A549 (cell line): ENCODE results near the gene PIKFYVE. TPM values are rescaled to one million over a fixed set of nuclear protein-coding genes. Genes with fewer than 3 reads are reported as not detected.

Source experiments
- ATAC-seq, 2 experiments: fragments of 200-7000 bp in 1 of 2; fragments of >200 bp in 1 of 2; cut with Nextera tagmentation in 1 of 2; cut with Tn5 transposase in 1 of 2; 3 replicates each; pipeline versions ENCODE4 v1.8.0 to v1.9.1; 2018 to 2020; ENCODE audit warnings: mild to moderate bottlenecking in 1 of 2, moderate library complexity in 1 of 2
- CTCF ChIA-PET: fragments of 300-600 bp; sonication (Branson Sonifier 250); formaldehyde crosslinking; extraction: SDS; loops from one replicate; lab custom pipeline; 2021; ENCODE audit warnings: antibody characterized with exemption, inconsistent platforms; lab: Yijun Ruan, JAX
- POLR2A ChIA-PET: fragments of 350-600 bp; formaldehyde crosslinking; extraction: SDS; loops from one replicate; lab custom pipeline; 2021; ENCODE audit warnings: antibody characterized with exemption, inconsistent platforms; lab: Yijun Ruan, JAX
- DNase-seq, 2 experiments: peaks; one replicate each; pipeline versions ENCODE4 v3.0.0 to v3.0.0-alpha.2; 2011 to 2016; ENCODE audit warnings: low read depth in 1 of 2, low spot score in 1 of 2
- FAIRE-seq: peaks from 2 replicates; lab custom pipeline; 2011; peaks lifted over from hg19 to GRCh38; lab: Jason Lieb, UNC
- H3K27ac ChIP-seq, 2 experiments: fragments of >200 bp; sonication (Bioruptor Twin); formaldehyde crosslinking; 3 replicates each; pipeline ENCODE4 v1.5.1; 2016 to 2017
- H3K4me1 ChIP-seq: fragments of >200 bp; sonication (Bioruptor Twin); formaldehyde crosslinking; 3 replicates; pipeline ENCODE4 v1.6.1; 2016
- H3K4me2 ChIP-seq: fragments of >200 bp; sonication (Bioruptor Twin); formaldehyde crosslinking; 3 replicates; pipeline ENCODE4 v1.6.1; 2016
- H3K4me3 ChIP-seq: fragments of >200 bp; sonication (Bioruptor Twin); formaldehyde crosslinking; 3 replicates; pipeline ENCODE4 v1.5.1; 2016
- H3K9me3 ChIP-seq: fragments of >200 bp; sonication (Bioruptor Twin); formaldehyde crosslinking; 3 replicates; pipeline ENCODE4 v1.6.1; 2016
- BHLHE40 ChIP-seq: IDR thresholded peaks from 2 replicates; pipeline ENCODE4 v1.6.1; 2012; ENCODE audit warnings: low read depth, low read length, inconsistent platforms
- CBX2 ChIP-seq: fragments of 200-600 bp; sonication (generic); IDR thresholded peaks from 2 replicates; pipeline ENCODE4 v1.6.1; 2016; ENCODE audit warnings: low read depth, mild to moderate bottlenecking, borderline replicate concordance
- CEBPB ChIP-seq, 2 experiments: fragments of >200 bp in 1 of 2; sonication (Bioruptor Twin) in 1 of 2; formaldehyde crosslinking in 1 of 2; IDR thresholded peaks; 2 replicates each; pipeline ENCODE4 v1.6.1; 2012 to 2016
- CHD4 ChIP-seq: fragments of 200-600 bp; sonication (generic); IDR thresholded peaks from 2 replicates; pipeline ENCODE4 v1.6.1; 2016; ENCODE audit warnings: antibody characterized with exemption, mild to moderate bottlenecking, borderline replicate concordance
- CTCF ChIP-seq: fragments of >200 bp; sonication (Bioruptor Twin); formaldehyde crosslinking; IDR thresholded peaks from 3 replicates; pipeline ENCODE4 v1.5.1; 2016
- EHMT2 ChIP-seq: fragments of 200-600 bp; sonication (generic); IDR thresholded peaks from 2 replicates; pipeline ENCODE4 v1.6.1; 2016; ENCODE audit warnings: antibody characterized with exemption, low read depth, mild to moderate bottlenecking, moderate library complexity
- ESRRA ChIP-seq: fragments of 150-350 bp; IDR thresholded peaks from 2 replicates; pipeline ENCODE4 v1.6.1; 2014; ENCODE audit warnings: mild to moderate bottlenecking, low read length, borderline replicate concordance
- HDAC2 ChIP-seq: fragments of 200-600 bp; sonication (generic); IDR thresholded peaks from 2 replicates; pipeline ENCODE4 v1.6.1; 2016
- HEYL ChIP-seq: fragments of 250-450 bp; sonication (Bioruptor Pico); IDR thresholded peaks from 2 replicates; pipeline ENCODE4 v1.8.0; 2021; ENCODE audit warnings: mild to moderate bottlenecking, moderate library complexity
- HOXA7 ChIP-seq: fragments of 250-450 bp; sonication (Bioruptor Pico); IDR thresholded peaks from 2 replicates; pipeline ENCODE4 v1.5.0; 2020; ENCODE audit warnings: mild to moderate bottlenecking, moderate library complexity
- HOXB13 ChIP-seq: fragments of 250-450 bp; sonication (Bioruptor Pico); IDR thresholded peaks from 2 replicates; pipeline ENCODE4 v1.5.0; 2020; ENCODE audit warnings: low read depth, mild to moderate bottlenecking, moderate library complexity
- HOXB5 ChIP-seq: fragments of 250-450 bp; sonication (Bioruptor Pico); IDR thresholded peaks from 2 replicates; pipeline ENCODE4 v1.5.0; 2020; ENCODE audit warnings: mild to moderate bottlenecking, moderate library complexity
- JUNB ChIP-seq: fragments of >200 bp; sonication (Bioruptor Twin); formaldehyde crosslinking; IDR thresholded peaks from 2 replicates; pipeline ENCODE4 v1.6.1; 2016
- KDM1A ChIP-seq: fragments of 200-600 bp; sonication (generic); IDR thresholded peaks from 2 replicates; pipeline ENCODE4 v1.6.1; 2016; ENCODE audit warnings: low read depth, mild to moderate bottlenecking
- KDM5A ChIP-seq: fragments of 200-600 bp; sonication (generic); IDR thresholded peaks from 2 replicates; pipeline ENCODE4 v1.6.1; 2016; ENCODE audit warnings: antibody characterized with exemption, mild to moderate bottlenecking
- MAZ ChIP-seq: fragments of 150-350 bp; IDR thresholded peaks from 2 replicates; pipeline ENCODE4 v1.6.1; 2014; ENCODE audit warnings: antibody characterized with exemption, low read depth, low read length, borderline replicate concordance
- NFE2L2 ChIP-seq: fragments of 150-350 bp; conservative IDR thresholded peaks from 2 replicates; pipeline ENCODE4 v1.6.1; 2014; ENCODE audit warnings: low read length
- NR3C1 ChIP-seq: fragments of >200 bp; sonication (Bioruptor Twin); formaldehyde crosslinking; IDR thresholded peaks from 3 replicates; pipeline ENCODE4 v1.6.1; 2017
- PHF8 ChIP-seq: fragments of 200-600 bp; sonication (generic); IDR thresholded peaks from 2 replicates; pipeline ENCODE4 v1.6.1; 2016; ENCODE audit warnings: low read depth, mild to moderate bottlenecking, antibody characterized with exemption, moderate library complexity, borderline replicate concordance
- POLR2A ChIP-seq: IDR thresholded peaks from 2 replicates; pipeline ENCODE4 v1.6.1; 2012; ENCODE audit warnings: mild to moderate bottlenecking, low read length
- POLR2AphosphoS2 ChIP-seq: conservative IDR thresholded peaks from 2 replicates; pipeline ENCODE4 v1.6.1; 2012; ENCODE audit warnings: low read length, improper control_type of control experiment, inconsistent platforms
- RARB ChIP-seq: fragments of 250-450 bp; sonication (Bioruptor Pico); IDR thresholded peaks from 2 replicates; pipeline ENCODE4 v1.8.0; 2021; ENCODE audit warnings: mild to moderate bottlenecking, moderate library complexity
- RCOR1 ChIP-seq: fragments of 150-350 bp; IDR thresholded peaks from 2 replicates; pipeline ENCODE4 v1.6.1; 2014; ENCODE audit warnings: antibody characterized with exemption, low read length, low read depth
- REST ChIP-seq: fragments of 200-600 bp; sonication (generic); IDR thresholded peaks from 2 replicates; pipeline ENCODE4 v1.6.1; 2016; ENCODE audit warnings: antibody characterized with exemption, mild to moderate bottlenecking, moderate library complexity
- TFCP2L1 ChIP-seq: fragments of 250-450 bp; sonication (Bioruptor Pico); IDR thresholded peaks from 2 replicates; pipeline ENCODE4 v1.5.0; 2021; ENCODE audit warnings: mild to moderate bottlenecking
- ZC3H11A ChIP-seq: fragments of 450-650 bp; IDR thresholded peaks from 2 replicates; pipeline ENCODE4 v1.6.1; 2014; ENCODE audit warnings: antibody characterized with exemption, mild to moderate bottlenecking
- ZFP36 ChIP-seq: fragments of 450-650 bp; IDR thresholded peaks from 2 replicates; pipeline ENCODE4 v1.6.1; 2014; ENCODE audit warnings: borderline replicate concordance; ENCODE audit not compliant: partially characterized antibody
- ZNF302 ChIP-seq: fragments of 250-450 bp; sonication (Bioruptor Pico); IDR thresholded peaks from 2 replicates; pipeline ENCODE4 v1.9.0; 2021; ENCODE audit warnings: inconsistent platforms, mild to moderate bottlenecking, moderate library complexity
- ZSCAN20 ChIP-seq: fragments of 250-450 bp; sonication (Bioruptor Pico); IDR thresholded peaks from 2 replicates; pipeline ENCODE4 v1.8.0; 2022; ENCODE audit warnings: mild to moderate bottlenecking, moderate library complexity
- WGBS: methylation state at CpG from one replicate; pipeline ENCODE4 v1.1.6; 2017; ENCODE audit errors: missing lambda C conversion rate; 5-methylcytosine and 5-hydroxymethylcytosine counted together
- polyA plus RNA-seq, 4 experiments: library from polyadenylated mRNA; depleted of rRNA in 3 of 4; stranded (reverse); fragments of >200 nt; fragmentation: RNase III in 1 of 4; extraction: RNeasy Plus Mini Kit Qiagen cat#74134 plus additional on column Dnase treatment in 1 of 4; gene quantifications; 2 replicates in 3 of 4; 3 replicates in 1 of 4; pipeline ENCODE4 v1.2.3, GENCODE V29; 2011 to 2017
- TF ChIP-seq, protein P1 (sequence below): fragments of 450-650 bp; IDR thresholded peaks from 2 replicates; pipeline ENCODE4 v1.6.1; 2014; ENCODE audit warnings: antibody characterized with exemption
- TF ChIP-seq, protein P2 (sequence below): IDR thresholded peaks from 2 replicates; pipeline ENCODE4 v1.6.1; 2012

The PIKFYVE gene
- polyA plus RNA-seq, 2 of the 4 experiments (the other 2 are of a cell fraction), result 6.5 to 19.3 TPM

DNA sequence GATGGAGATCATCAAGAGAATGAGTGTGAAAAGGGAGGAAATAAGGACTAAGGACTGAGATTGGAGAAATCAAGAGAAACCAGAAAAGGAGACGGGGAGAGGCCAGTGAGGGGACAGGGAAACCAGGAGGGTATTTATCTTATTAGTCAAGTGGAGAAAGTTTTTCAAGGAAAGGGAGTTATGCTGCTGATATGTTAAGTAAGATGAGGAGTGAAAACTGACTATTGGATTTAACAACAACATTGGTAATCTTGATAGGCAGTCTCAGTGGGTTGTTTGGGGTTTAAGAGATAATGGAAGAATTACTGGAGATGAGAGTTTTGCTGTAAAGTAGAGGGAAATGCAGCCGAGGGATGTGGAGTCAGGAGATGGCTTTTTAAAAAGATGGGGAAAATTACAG is 30.6 kb downstream of the PIKFYVE start:
- no peak for FAIRE-seq

GRCh38 chr2:208297961-208298360 is 31.9 kb downstream of the PIKFYVE start:
- POLR2A ChIA-PET, result no interaction called here
- no peak for FAIRE-seq

More for the DNA sequence above, 30.6 kb downstream of the PIKFYVE start:
- no peak overlapping the region for H3K27ac ChIP-seq
- DNase-seq (no peak), ATAC-seq (no peak)
- POLR2A ChIA-PET, result no interaction called here
- H3K4me1 ChIP-seq, result no peaks in the 10 kb centered on the region
- H3K4me3 ChIP-seq, result no peak overlapping the region
- no peak overlapping the region for H3K4me2 ChIP-seq
- TF ChIP-seq ZFP36, result no peak
- CTCF ChIA-PET, result no interaction called here
- 91% methylated on average over 2 of the region's 2 CpGs for WGBS
- H3K9me3 ChIP-seq, result no peaks in the 10 kb centered on the region

GRCh38 chr2:208300847-208301618 is 35.0 kb downstream of the PIKFYVE start:
- Histone ChIP-seq H3K4me3 (no peak overlapping the region), H3K9me3 (no peaks in the 10 kb centered on the region), H3K4me1 (no peaks in the 10 kb centered on the region), H3K4me2 (no peak overlapping the region), H3K27ac (no peak overlapping the region)
- POLR2A ChIA-PET, result no interaction called here
- ATAC-seq (no peak), FAIRE-seq (no peak), DNase-seq (no peak)
- 87% methylated on average over 5 of the region's 5 CpGs for WGBS
- CTCF ChIA-PET, result interaction anchor here (1.2 to 2.0 kb wide), 3 partner anchors 8 to 126 kb away, joined by 4 to 7 read pairs (median 5); no protein-coding TSS in a partner anchor
- TF ChIP-seq CBX2 (no peak), RCOR1 (no peak), HEYL (no peak), HOXA7 (CRISPR knock-in tag) (no peak), JUNB (no peak), KDM5A (no peak), NFE2L2 (no peak), CEBPB (IDR thresholded peaks at IDR 0.05) (no peak), POLR2A (no peak), TFCP2L1 (no peak), ESRRA (no peak), ZSCAN20 (CRISPR knock-in tag) (no peak), PHF8 (no peak), CHD4 (no peak), CTCF (no peak), BHLHE40 (no peak)
- TF ChIP-seq, protein P1, sequence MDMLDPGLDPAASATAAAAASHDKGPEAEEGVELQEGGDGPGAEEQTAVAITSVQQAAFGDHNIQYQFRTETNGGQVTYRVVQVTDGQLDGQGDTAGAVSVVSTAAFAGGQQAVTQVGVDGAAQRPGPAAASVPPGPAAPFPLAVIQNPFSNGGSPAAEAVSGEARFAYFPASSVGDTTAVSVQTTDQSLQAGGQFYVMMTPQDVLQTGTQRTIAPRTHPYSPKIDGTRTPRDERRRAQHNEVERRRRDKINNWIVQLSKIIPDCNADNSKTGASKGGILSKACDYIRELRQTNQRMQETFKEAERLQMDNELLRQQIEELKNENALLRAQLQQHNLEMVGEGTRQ, result no peak
- TF ChIP-seq, protein P2, sequence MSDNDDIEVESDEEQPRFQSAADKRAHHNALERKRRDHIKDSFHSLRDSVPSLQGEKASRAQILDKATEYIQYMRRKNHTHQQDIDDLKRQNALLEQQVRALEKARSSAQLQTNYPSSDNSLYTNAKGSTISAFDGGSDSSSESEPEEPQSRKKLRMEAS, result no peak

More at GRCh38 chr2:208297961-208298360, 31.9 kb downstream of the PIKFYVE start:
- Histone ChIP-seq H3K4me2 (no peak overlapping the region), H3K4me3 (no peak overlapping the region), H3K4me1 (no peaks in the 10 kb centered on the region)
- ATAC-seq, result no peak
- CTCF ChIA-PET, result no interaction called here
- WGBS, result 84% methylated on average over 1 of the region's 1 CpG
- DNase-seq, result no peak
- TF ChIP-seq KDM1A, result no peak
- no peak for TF ChIP-seq HOXB5 (CRISPR knock-in tag)
- TF ChIP-seq REST, result no peak
- TF ChIP-seq NR3C1, result no peak
- TF ChIP-seq ZC3H11A, result no peak
- no peak for TF ChIP-seq MAZ
- no peak for TF ChIP-seq RARB (CRISPR knock-in tag)
- no peak for TF ChIP-seq HOXB13 (CRISPR knock-in tag)
- no peak for TF ChIP-seq EHMT2
- TF ChIP-seq POLR2AphosphoS2, result no peak
- no peak for TF ChIP-seq HEYL
- TF ChIP-seq ZNF302 (CRISPR knock-in tag), result no peak
- TF ChIP-seq HDAC2, result no peak
- TF ChIP-seq, all 56 proteins: peak for 0
- Histone ChIP-seq H3K9me3 (no peaks in the 10 kb centered on the region), H3K27ac (no peak overlapping the region)
